Testis (tissue), 3 donors: ENCODE results near the gene BAZ1B. TPM values are rescaled to one million over a fixed set of nuclear protein-coding genes. Genes with fewer than 3 reads are reported as not detected.

Source experiments
- DNase-seq: peaks from one replicate; pipeline ENCODE4 v3.0.0-alpha.2; 2019
- H3K27ac ChIP-seq, 2 donors: fragments of 200-600 bp; sonication (generic); one replicate each; pipeline ENCODE4 v1.5.1; 2019
- H3K27me3 ChIP-seq: fragments of 200-600 bp; sonication (generic); one replicate; pipeline ENCODE4 v1.5.1; 2019
- H3K36me3 ChIP-seq: fragments of 200-600 bp; sonication (generic); one replicate; pipeline ENCODE4 v1.5.1; 2017; ENCODE audit warnings: low read depth; ENCODE audit errors: missing control alignments
- H3K4me1 ChIP-seq: fragments of 200-600 bp; sonication (generic); one replicate; pipeline ENCODE4 v1.5.1; 2019
- H3K4me3 ChIP-seq, 2 donors: fragments of 200-600 bp; sonication (generic); one replicate each; pipeline ENCODE4 v1.5.1; 2017 to 2019
- H3K9me3 ChIP-seq: fragments of 200-600 bp; sonication (generic); one replicate; pipeline ENCODE4 v1.5.1; 2017
- CTCF ChIP-seq, 3 experiments: fragments of 450-650 bp in 2 of 3; fragments of 200-600 bp in 1 of 3; sonication (generic) in 1 of 3; IDR thresholded peaks; one replicate each; pipeline ENCODE4 v1.5.1; 2016 to 2019; ENCODE audit warnings: antibody characterized with exemption in 3 of 3, mild to moderate bottlenecking in 2 of 3, moderate library complexity in 1 of 3
- POLR2A ChIP-seq: fragments of 450-650 bp; IDR thresholded peaks from one replicate; pipeline ENCODE4 v1.6.1; 2017; ENCODE audit warnings: antibody characterized with exemption, mild to moderate bottlenecking, moderate library complexity
- WGBS, 2 donors: methylation state at CpG; one replicate each; pipeline ENCODE4 v1.1.5; 2018; 5-methylcytosine and 5-hydroxymethylcytosine counted together
- intact Hi-C: fragments of 100-400 bp; cut with DNase I; formaldehyde crosslinking; loops from one replicate; pipeline ENCODE4 v1.15.1; 2023; ENCODE audit warnings: low total_unique reads
- polyA plus RNA-seq: library from polyadenylated mRNA; stranded (reverse); fragments of 350-450 nt; fragmentation: Illumina TruSeq; extraction: RNeasy Lipid Tissue Mini Kit (QIAGEN cat#74804); gene quantifications from one replicate; pipeline ENCODE4 v1.2.3, GENCODE V29; 2014; ENCODE audit warnings: low read depth, low replicate concordance; ENCODE audit not compliant: insufficient read depth
- small RNA-seq, 2 donors: library from RNA; depleted of rRNA; stranded (forward); fragments of <200 nt; gene quantifications; one replicate each; pipeline ENCODE3, GENCODE V24; 2016
- total RNA-seq, 2 donors: library from RNA; depleted of rRNA; stranded (reverse); fragments of >200 nt; gene quantifications; one replicate each; pipeline ENCODE4 v1.2.3, GENCODE V29; 2016

Gene BAZ1B
- total and polyA plus RNA-seq, 3 donors from 2014 or later: 30.8 to 72.8 (median 59.4) TPM

DNA sequence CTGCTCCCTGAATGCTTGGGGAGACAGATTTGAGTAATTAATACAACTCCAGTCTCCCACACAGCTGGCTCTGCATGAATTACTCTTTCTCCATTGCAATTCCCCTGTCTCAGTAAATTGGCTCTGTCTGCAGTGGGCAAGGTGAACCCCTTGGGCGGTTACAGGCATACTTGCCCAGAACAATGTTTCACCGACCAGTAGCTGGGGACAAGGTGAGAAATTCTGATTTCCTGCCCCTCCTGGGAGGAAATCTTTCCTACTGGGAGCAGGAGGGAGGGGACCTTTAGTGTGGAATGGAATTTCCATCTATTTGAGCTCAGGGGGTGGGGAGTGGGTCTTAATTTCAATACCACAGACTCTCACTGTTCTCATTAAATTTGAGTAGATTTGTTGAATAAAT is 130.7 kb downstream of the BAZ1B start:
- Histone ChIP-seq H3K9me3 (no peaks in the 10 kb centered on the region), H3K4me1 (no peaks in the 10 kb centered on the region), H3K36me3 (no peaks in the 10 kb centered on the region), H3K4me3 (no peak overlapping the region), H3K27me3 (no peaks in the 10 kb centered on the region), H3K27ac (no peak overlapping the region)
- WGBS, 2 donors: 53 to 55% methylated on average over 2 of the region's 2 CpGs
- DNase-seq: no peak
- TF ChIP-seq POLR2A (no peak), CTCF (IDR thresholded peaks at IDR 0.05) (no peak)
- intact Hi-C loops: no loop called here

Small RNA genes lying within 50 kb of the gene (small RNA-seq; reads per million reads assigned to genes)
- gene RF00019: 0 reads per million in 2 donors
- gene RNU6-1198P: 0 reads per million in 2 donors

Other genes starting within 250 kb of the BAZ1B start
- 10 to 100 TPM; 44.3 to 53.9 TPM for gene NSUN5, start 213.5 kb downstream of the BAZ1B start, total RNA-seq
- 36.9 TPM for gene NSUN5, start 213.5 kb downstream of the BAZ1B start, polyA plus RNA-seq
- 10 to 100 TPM; 13.5 to 16.3 TPM for gene TRIM50, start 194.2 kb downstream of the BAZ1B start, total RNA-seq
- gene TRIM50, start 194.2 kb downstream of the BAZ1B start, polyA plus RNA-seq: 10.8 TPM
- 10 to 100 TPM; 45.4 to 60.9 TPM for gene FKBP6, start 194.1 kb downstream of the BAZ1B start, total RNA-seq
- 148 TPM for gene FKBP6, start 194.1 kb downstream of the BAZ1B start, polyA plus RNA-seq
- gene FZD9, start 88.5 kb downstream of the BAZ1B start, total RNA-seq: 1 to 10 TPM; 5.6 to 8.3 TPM
- gene FZD9, start 88.5 kb downstream of the BAZ1B start, polyA plus RNA-seq: 4.2 TPM
- 10 to 100 TPM; 83.0 to 91.1 TPM for gene BCL7B, start 35.4 kb upstream of the BAZ1B start, total RNA-seq
- 88.9 TPM for gene BCL7B, start 35.4 kb upstream of the BAZ1B start, polyA plus RNA-seq
- gene TBL2, start 56.3 kb upstream of the BAZ1B start, total RNA-seq: 100 to 1,000 TPM; 211 to 224 TPM
- gene TBL2, start 56.3 kb upstream of the BAZ1B start, polyA plus RNA-seq: 579 TPM
- gene MLXIPL, start 102.2 kb upstream of the BAZ1B start, total RNA-seq: 100 to 1,000 TPM; 160 to 215 TPM
- 34.2 TPM for gene MLXIPL, start 102.2 kb upstream of the BAZ1B start, polyA plus RNA-seq
- gene VPS37D, start 145.5 kb upstream of the BAZ1B start, total RNA-seq: 10 to 100 TPM; 15.0 to 24.8 TPM
- gene VPS37D, start 145.5 kb upstream of the BAZ1B start, polyA plus RNA-seq: 10.3 TPM
- 10 to 100 TPM; 19.7 to 25.0 TPM for gene DNAJC30, start 161.2 kb upstream of the BAZ1B start, total RNA-seq
- gene DNAJC30, start 161.2 kb upstream of the BAZ1B start, polyA plus RNA-seq: 27.7 TPM
- 100 to 1,000 TPM; 241 to 252 TPM for gene BUD23, start 161.3 kb upstream of the BAZ1B start, total RNA-seq
- gene BUD23, start 161.3 kb upstream of the BAZ1B start, polyA plus RNA-seq: 231 TPM
- gene STX1A, start 197.4 kb upstream of the BAZ1B start, total RNA-seq: 10 to 100 TPM; 24.7 to 28.2 TPM
- 13.2 TPM for gene STX1A, start 197.4 kb upstream of the BAZ1B start, polyA plus RNA-seq
- 10 to 100 TPM; 29.0 to 33.1 TPM for gene ABHD11, start 216.5 kb upstream of the BAZ1B start, total RNA-seq
- gene ABHD11, start 216.5 kb upstream of the BAZ1B start, polyA plus RNA-seq: 21.6 TPM
- 1 to 10 TPM; 1.9 to 5.1 TPM for gene CLDN3, start 248.0 kb upstream of the BAZ1B start, total RNA-seq
- gene CLDN3, start 248.0 kb upstream of the BAZ1B start, polyA plus RNA-seq: 6.1 TPM